LNCaP clone FGC (cell line): ENCODE measurements around the gene ASCC1.

ENCODE experiments used
- DNase-seq: peaks from one replicate; pipeline ENCODE4 v3.0.0-alpha.2; 2011; ENCODE audit warnings: low read depth
- H3K4me3 ChIP-seq: 2 replicates; pipeline ENCODE4 v1.5.1; 2011; ENCODE audit warnings: mild to moderate bottlenecking, low read depth, low read length, control low read depth
- CTCF ChIP-seq: IDR thresholded peaks from 2 replicates; pipeline ENCODE4 v1.5.1; 2012; ENCODE audit warnings: mild to moderate bottlenecking; ENCODE audit not compliant: control insufficient read depth, insufficient read depth; ENCODE audit errors: extremely low read depth

ASCC1 gene

GRCh38 chr10:72260239-72260975 is 44.3 kb upstream of the ASCC1 start:
- DNase-seq: no peak
- TF ChIP-seq CTCF: no peak
- no peak overlapping the region for H3K4me3 ChIP-seq

- no peak for DNase-seq
- no peak overlapping the region for H3K4me3 ChIP-seq
- no peak for TF ChIP-seq CTCF
Observed at GRCh38 chr10:72259491-72260238, 43.6 kb upstream of the ASCC1 start.

GRCh38 chr10:72258617-72259016 is 42.5 kb upstream of the ASCC1 start:
- H3K4me3 ChIP-seq: no peak overlapping the region
- no peak for TF ChIP-seq CTCF
- no peak for DNase-seq

- DNase-seq: no peak
- no peak overlapping the region for H3K4me3 ChIP-seq
- TF ChIP-seq CTCF: no peak
Observed at GRCh38 chr10:72257051-72257892, 41.2 kb upstream of the ASCC1 start.

- no peak for DNase-seq
- no peak overlapping the region for H3K4me3 ChIP-seq
- no peak for TF ChIP-seq CTCF
Observed at GRCh38 chr10:72255977-72256729, 40.1 kb upstream of the ASCC1 start.

- peak; percentile 85 for DNase-seq
- no peak for TF ChIP-seq CTCF
- H3K4me3 ChIP-seq: no peak overlapping the region
Observed at GRCh38 chr10:72254813-72255568, 38.9 kb upstream of the ASCC1 start.
